ACHN (cell line): ENCODE measurements around the gene CBX8.

Experiments used
- DNase-seq: peaks from one replicate; pipeline ENCODE4 v3.0.0-alpha.2; 2015
- in situ Hi-C: cut with HindIII; loops from 2 replicates; pipeline ENCODE4 v1.10.0; 2017; ENCODE audit warnings: low sequenced_read_pairs, low pct_ligation_motif_present, low pct_unique_long_range_greater_than_20kb

Gene CBX8

GRCh38 chr17:79836510-79836971 lies 39.7 kb upstream of the CBX8 start:
- no peak for DNase-seq
- in situ Hi-C loops, result no loop called here

GRCh38 chr17:79835953-79836509 lies 39.2 kb upstream of the CBX8 start:
- in situ Hi-C loops, result no loop called here
- no peak for DNase-seq

DNA sequence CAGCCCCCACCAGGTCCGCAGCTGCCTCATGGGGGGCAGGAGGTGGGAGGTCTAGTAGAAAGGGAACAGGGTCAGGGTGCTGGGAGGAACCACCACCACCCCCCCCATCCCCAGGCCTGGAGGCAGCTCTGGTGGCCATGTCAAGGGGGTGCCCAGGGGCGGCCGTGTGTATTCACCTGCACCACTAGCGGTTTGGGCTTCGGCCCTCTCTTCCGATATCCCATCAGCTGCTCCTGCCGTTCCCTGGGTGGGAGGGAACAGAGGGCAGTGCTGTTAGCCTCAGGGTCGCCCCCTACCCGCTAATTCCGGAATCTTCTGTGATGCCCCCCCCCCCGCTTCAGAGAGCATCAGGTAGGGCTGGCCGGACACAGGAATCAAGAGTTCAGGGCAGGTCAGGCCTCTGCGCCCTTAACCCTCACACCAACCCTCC lies 38.6 kb upstream of the CBX8 start:
- DNase-seq, result no peak
- in situ Hi-C loops, result no loop called here

DNA sequence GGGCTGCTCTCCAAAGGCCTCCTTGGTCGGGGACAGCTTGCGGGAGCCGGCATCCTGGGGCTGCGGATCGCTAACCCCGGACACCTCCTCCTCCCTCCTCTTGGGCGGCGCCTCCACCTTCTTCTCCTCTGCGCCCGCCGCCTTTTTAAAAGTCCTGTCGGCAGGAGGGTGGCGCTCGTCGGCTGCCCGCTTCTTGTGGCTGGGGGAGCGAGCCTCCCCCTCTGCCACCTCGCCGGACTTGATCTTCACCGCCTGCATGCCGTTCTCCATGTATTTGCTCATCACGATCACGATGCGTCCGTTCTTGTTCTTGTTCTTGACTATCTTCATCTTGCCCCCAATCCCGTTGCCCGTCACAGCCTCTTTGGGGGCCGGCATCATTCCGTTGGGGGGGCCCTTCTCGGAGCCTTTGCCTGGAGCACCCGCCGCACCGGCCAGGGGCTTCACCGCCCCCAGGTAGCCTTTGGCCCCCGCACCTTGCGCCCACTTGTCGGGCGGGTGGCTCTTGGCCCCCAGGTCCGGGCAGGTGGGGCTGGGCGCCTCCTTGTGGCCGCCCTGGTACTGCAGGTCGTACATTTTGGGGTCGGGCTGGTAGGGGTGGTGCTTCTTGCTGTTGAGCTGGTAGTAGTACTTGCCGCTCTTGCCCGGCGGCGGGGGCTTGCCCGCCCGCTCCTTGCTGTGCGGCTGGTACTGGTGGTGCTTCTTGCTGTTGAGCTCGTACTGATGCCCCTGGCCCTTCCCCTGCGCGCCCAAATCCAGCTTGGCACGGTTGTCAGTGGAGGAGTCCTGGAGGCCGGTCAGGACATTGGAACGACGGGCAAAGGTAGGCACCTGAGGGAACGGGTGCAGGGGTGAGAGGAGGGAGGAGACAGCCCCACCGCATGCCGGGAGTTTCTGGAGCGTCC lies 37.9 kb upstream of the CBX8 start:
- DNase-seq, result peak; percentile 31
- in situ Hi-C loops, result no loop called here

DNA sequence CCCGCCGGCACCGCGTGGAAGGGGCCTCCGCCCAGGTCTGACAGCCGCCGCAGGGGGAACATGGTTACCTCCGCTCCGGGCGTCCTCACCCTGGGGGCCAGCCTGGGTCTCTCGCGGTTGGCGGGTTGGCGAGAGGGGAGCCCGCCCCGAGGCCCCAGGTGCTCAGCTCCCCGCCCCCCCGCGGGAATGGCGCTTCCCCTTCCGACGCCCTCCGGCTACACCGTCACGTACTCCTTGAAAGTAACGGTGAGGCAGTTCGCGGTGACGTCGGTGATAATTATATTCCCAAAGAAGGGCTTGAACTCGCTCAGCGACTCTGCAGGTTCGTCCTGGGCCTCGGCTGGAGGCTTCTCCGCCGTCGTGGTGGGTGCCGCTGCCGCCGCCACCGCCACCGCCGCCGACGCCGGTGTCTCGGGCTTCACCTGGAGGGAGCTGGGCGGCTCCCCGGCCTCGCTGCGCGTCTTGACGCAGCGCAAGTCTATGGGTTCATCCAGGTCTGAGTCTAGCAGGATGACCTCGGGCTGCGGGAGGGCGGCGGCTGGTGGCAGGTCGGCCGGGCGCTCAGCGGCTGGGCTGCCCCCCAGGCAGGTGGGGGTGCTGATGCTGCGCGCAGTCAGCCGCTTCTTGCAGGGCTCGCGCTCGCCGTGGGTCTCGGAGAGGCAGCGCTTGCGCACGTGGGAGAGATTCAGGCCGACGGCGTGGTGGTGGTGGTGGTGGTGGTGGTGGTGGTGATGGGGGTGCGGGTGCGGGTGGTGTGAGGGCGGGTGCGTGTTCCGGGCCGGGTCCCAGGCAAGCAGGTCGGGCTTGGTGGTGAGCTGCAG lies 37.1 kb upstream of the CBX8 start:
- in situ Hi-C loops, result no loop called here
- no peak for DNase-seq

DNA sequence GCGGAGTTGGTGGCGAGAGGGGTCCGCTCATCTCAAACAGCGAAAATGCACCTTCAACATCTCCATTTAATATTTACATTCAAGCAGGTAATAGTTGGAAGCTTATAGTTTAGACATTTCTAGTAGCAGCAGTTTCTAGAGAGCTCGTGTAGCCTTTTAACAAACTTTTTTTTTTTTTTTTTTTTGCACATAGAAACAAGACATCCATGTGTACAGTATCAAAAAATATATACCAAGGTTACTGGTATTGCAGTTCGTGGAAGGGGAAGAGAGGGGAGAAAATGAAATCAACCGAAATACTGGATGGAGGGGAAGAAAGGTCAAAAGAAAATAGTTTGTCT lies 36.2 kb upstream of the CBX8 start:
- no peak for DNase-seq
- in situ Hi-C loops, result no loop called here

- in situ Hi-C loops, result no loop called here
- peak; percentile 78 for DNase-seq
These were observed 35.6 kb upstream of the CBX8 start for GRCh38 chr17:79832218-79833109.

DNA sequence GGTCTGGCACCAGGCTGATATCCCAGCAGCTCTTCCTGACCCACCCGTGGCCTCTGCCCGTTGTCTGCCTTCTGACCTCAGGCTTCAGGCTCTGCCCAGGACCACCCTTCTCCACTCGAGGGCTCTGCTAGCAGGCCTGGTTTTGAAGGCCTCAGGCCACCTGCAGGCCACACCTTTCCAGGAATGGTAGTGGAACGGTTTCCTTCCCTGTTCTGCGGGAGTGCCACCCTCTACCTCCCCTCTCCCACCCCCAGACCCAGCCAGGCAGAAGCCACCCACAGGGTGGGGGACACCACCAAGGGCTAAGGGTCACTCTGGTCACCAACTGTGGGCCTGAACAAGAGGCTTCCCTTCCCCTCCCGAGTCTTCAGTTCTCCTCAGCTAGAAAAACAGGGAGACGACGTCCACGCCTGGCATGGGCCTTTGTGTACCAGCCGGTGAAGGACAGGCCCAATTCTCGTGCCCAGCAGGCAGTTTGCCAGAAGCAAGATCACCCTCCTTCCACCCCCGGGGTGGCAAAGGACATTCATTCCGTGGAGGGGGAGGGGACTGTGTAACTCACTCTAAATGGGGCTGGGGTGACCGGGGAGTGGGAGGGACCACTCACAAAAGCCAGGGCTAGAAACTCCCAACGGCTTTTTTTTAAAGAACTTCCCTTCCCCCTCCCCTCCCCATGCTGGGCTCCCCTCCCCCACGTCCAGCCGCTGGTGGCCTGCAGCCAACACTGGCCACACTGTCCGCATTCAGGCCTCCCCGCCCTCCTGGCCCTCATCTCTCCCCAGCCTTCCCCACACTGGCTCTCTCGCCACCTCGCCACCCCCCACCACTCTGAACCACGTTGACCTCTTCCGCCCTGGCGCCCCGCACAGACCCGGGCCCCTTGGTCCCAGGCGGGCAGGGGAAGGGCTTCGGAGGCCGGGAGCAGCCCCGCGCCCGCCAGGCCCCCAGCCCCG lies 34.7 kb upstream of the CBX8 start:
- in situ Hi-C loops, result no loop called here

GRCh38 chr17:79830763-79831264 lies 33.9 kb upstream of the CBX8 start:
- DNase-seq, result no peak
- in situ Hi-C loops, result no loop called here

More for the DNA sequence above, 34.7 kb upstream of the CBX8 start:
- DNase-seq, result peak; percentile 63

DNA sequence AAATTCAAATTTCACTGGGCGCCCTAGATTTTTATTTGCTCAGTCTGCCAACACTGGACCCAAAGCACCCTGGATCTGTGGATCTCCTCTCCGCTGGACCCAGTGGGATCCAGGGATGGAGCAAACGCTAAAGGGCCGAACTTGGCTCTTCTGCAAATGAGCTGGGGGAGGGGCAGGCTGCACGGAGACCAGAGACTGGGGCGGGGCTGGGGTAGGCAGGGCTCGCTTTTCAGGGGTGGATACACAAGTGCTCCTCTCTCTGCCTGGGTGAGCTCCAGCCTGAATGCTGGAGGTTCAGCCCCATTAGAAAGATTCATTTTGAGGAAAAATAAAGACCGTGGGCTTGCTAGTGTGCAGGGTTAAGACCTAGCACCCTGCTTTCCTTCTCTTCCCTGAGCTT lies 33.4 kb upstream of the CBX8 start:
- DNase-seq, result no peak
- in situ Hi-C loops, result no loop called here

- in situ Hi-C loops, result no loop called here
These were observed 32.6 kb upstream of the CBX8 start for GRCh38 chr17:79829457-79829856.

GRCh38 chr17:79829004-79829403 lies 32.1 kb upstream of the CBX8 start:
- no peak for DNase-seq
- in situ Hi-C loops, result no loop called here

More at GRCh38 chr17:79829457-79829856, 32.6 kb upstream of the CBX8 start:
- no peak for DNase-seq

DNA sequence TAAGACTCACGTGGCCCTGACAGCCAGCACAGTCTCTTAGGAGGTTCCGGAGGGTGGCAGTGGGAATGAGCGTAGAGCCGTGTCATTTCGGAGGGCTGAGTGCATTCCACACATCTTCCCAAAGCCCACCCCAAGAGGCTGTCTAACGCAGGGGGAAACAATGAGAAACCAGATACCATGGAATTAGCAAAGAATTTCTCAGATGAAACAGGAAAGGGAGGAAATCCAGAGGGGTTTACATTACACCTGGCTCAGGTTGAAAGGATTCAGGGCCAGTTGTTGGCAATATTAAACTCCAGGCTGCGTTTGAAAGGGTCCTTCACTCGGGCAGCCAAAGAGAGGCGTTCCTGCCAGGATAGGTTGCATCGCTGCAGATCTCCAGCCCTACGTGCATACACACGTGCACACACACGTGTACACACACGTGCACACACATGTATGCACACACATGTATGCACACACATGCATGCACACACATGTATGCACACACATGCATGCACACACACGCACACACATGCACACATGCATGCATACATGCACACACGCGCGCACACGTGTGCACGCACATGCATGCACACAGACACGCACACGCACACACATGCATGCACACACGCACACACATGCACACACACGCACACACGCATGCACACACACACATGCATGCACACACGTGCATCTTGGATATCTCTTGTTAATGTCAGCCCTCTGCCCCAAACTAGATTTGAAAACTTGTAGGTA lies 30.1 kb upstream of the CBX8 start:
- in situ Hi-C loops, result no loop called here
- no peak for DNase-seq

GRCh38 chr17:79826204-79826680 lies 29.4 kb upstream of the CBX8 start:
- DNase-seq, result no peak
- in situ Hi-C loops, result no loop called here

- in situ Hi-C loops, result no loop called here
- DNase-seq, result no peak
These were observed 28.7 kb upstream of the CBX8 start for GRCh38 chr17:79825580-79825921.

DNA sequence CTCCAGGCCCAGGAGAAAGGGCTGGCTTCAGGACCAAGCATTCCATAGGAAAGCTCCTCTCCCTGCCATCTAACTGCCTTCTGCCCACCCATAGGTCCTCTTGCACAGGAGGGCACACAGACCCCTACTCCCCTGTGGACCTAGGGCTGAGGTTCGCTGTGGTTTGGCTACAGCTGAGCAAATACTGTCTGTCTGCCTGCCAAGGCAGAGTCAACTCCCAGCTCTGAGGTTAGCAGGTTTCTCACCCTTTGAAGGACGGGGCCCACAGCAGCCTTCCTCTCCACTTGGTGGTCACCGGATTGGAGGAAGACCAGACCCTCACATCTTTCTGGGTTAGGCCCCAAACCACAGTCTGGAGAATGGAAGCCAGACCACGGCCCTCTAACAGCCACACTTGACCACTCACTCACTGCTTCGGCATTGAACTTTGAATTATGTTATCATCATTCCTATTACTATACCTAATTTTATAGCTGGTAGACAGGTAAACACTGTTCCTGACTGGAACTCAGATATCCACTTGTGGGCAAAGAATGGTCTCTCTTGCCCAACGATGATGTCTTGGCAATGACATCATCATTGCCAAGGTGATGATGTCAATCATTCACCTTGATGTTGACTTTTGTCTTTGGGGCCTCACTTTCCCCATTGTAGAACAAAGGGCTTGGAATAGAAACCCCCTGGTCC lies 28.2 kb upstream of the CBX8 start:
- in situ Hi-C loops, result no loop called here

More for the DNA sequence above, 28.2 kb upstream of the CBX8 start:
- no peak for DNase-seq
